Lower leg skin (tissue), 4 donors: ENCODE measurements around the gene FMR1. TPM values are rescaled to one million over a fixed set of nuclear protein-coding genes. Genes with fewer than 3 reads are reported as not detected.

Experiments
- DNase-seq, 2 donors: peaks; one replicate each; pipeline ENCODE4 v3.0.0-alpha.2; 2019; ENCODE audit warnings: low spot score in 2 of 2
- H3K4me3 ChIP-seq: fragments of 200-600 bp; sonication (generic); 2 replicates; pipeline ENCODE4 v1.5.1; 2017; ENCODE audit warnings: mild to moderate bottlenecking, low read depth; ENCODE audit not compliant: poor library complexity, severe bottlenecking
- CTCF ChIP-seq, 3 donors: fragments of 450-650 bp; IDR thresholded peaks; one replicate each; pipeline ENCODE4 v1.5.1; 2016; ENCODE audit warnings: antibody characterized with exemption in 3 of 3, mild to moderate bottlenecking in 3 of 3, moderate library complexity in 2 of 3
- POLR2A ChIP-seq, 2 donors: fragments of 450-650 bp; IDR thresholded peaks; one replicate each; pipeline ENCODE4 v1.6.1; 2016 to 2017; ENCODE audit warnings: antibody characterized with exemption in 2 of 2, mild to moderate bottlenecking in 1 of 2, moderate library complexity in 1 of 2
- WGBS, 2 donors: methylation state at CpG; one replicate each; pipeline ENCODE4 v1.1.5; 2018; 5-methylcytosine and 5-hydroxymethylcytosine counted together
- intact Hi-C: fragments of 100-400 bp; cut with DNase I; formaldehyde crosslinking; loops from one replicate; pipeline ENCODE4 v1.15.0; 2023; ENCODE audit warnings: low total_unique reads
- total RNA-seq, 4 donors: library from RNA; depleted of rRNA; stranded (reverse); fragments of >200 nt; gene quantifications; one replicate each; pipeline ENCODE4 v1.1.0, GENCODE V29; 2016

Gene FMR1
- total RNA-seq, 4 donors from 2014 or later: 20.9 to 37.0 (median 26.3) TPM

- DNase-seq: no peak
- WGBS, 2 donors: 60 to 84% methylated on average over 2 of the region's 2 CpGs
- no peak for TF ChIP-seq POLR2A (IDR thresholded peaks at IDR 0.05)
- H3K4me3 ChIP-seq: no peak overlapping the region
- intact Hi-C loops: no loop called here
These were observed 49.0 kb downstream of the FMR1 start for GRCh38 chrX:147960722-147961121.

- WGBS, 2 donors: 59 to 91% methylated on average over 1 of the region's 1 CpG
- no peak overlapping the region for H3K4me3 ChIP-seq
- no peak for DNase-seq
- TF ChIP-seq POLR2A (IDR thresholded peaks at IDR 0.05) (no peak), CTCF (IDR thresholded peaks at IDR 0.05) (no peak)
- intact Hi-C loops: no loop called here
These were observed 50.8 kb downstream of the FMR1 start for GRCh38 chrX:147962476-147962875.

GRCh38 chrX:147978931-147979330 lies 67.2 kb downstream of the FMR1 start:
- no peak overlapping the region for H3K4me3 ChIP-seq
- 38 to 42% methylated on average over 4 to 6 of the region's 6 CpGs for WGBS, 2 donors
- no peak for DNase-seq
- intact Hi-C loops: no loop called here
- TF ChIP-seq POLR2A (IDR thresholded peaks at IDR 0.05): no peak
- TF ChIP-seq CTCF (IDR thresholded peaks at IDR 0.05): no peak

- intact Hi-C loops: no loop called here
- DNase-seq: no peak
- H3K4me3 ChIP-seq: no peak within 1 kb of the TSS
- TF ChIP-seq CTCF (IDR thresholded peaks at IDR 0.05) (no peak), POLR2A (IDR thresholded peaks at IDR 0.05) (no peak)
- WGBS, 2 donors: 93 to 95% methylated on average over 6 to 34 of the region's 35 CpGs
These were observed 69.5 kb downstream of the FMR1 start, which contains the start of gene FMR1NB for GRCh38 chrX:147981038-147981752. Gene FMR1NB, plus strand, starts transcription at chrX:147981337. Its CDS starts 66 bp downstream, at chrX:147981403.

Other genes starting within 250 kb of the FMR1 start
- not detected for gene FMR1NB, start 69.4 kb downstream of the FMR1 start, total RNA-seq